ENCODE measurements around the gene BEAN1. TPM values are rescaled to one million over a fixed set of nuclear protein-coding genes. Genes with fewer than 3 reads are reported as not detected.

The BEAN1 gene
- total and polyA plus RNA-seq, 12 donors = 0.11 to 0.54 (median 0.18) TPM; not detected in 2

DNA sequence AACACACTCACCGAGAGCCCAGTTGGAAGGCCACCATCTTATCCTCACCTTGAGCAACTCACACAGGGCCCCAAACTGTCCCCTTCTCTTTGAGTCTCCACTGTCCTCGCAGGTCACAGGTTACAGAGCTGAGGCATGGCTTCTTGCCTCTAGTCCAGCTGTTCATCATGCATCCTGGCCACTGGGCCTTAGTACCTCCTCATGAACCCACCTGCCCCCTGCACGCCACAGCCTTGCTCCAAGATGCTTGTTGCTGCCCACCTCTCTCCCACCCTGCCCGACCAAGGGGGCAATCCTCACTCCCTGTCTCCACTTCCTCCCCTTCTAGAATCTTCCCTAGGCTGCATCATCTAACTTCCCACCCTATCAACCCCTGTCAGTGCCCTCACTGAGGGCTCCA, 43.5 kb upstream of the BEAN1 start:
- Histone ChIP-seq H3K27ac (peak overlapping the region in 1 of 5 donors; percentile 61), H3K4me1 (replicated peaks in 1 of 2) (peaks cover 9 to 10% of the 10 kb centered on the region in 2 donors), H3K36me3 (replicated peaks in 1 of 2) (no peaks in the 10 kb centered on the region), H3K27me3 (no peaks in the 10 kb centered on the region), H3K4me3 (no peak overlapping the region), H3K9me3 (replicated peaks in 1 of 3) (no peaks in the 10 kb centered on the region)
- no peak for DNase-seq
- TF ChIP-seq, protein P1, sequence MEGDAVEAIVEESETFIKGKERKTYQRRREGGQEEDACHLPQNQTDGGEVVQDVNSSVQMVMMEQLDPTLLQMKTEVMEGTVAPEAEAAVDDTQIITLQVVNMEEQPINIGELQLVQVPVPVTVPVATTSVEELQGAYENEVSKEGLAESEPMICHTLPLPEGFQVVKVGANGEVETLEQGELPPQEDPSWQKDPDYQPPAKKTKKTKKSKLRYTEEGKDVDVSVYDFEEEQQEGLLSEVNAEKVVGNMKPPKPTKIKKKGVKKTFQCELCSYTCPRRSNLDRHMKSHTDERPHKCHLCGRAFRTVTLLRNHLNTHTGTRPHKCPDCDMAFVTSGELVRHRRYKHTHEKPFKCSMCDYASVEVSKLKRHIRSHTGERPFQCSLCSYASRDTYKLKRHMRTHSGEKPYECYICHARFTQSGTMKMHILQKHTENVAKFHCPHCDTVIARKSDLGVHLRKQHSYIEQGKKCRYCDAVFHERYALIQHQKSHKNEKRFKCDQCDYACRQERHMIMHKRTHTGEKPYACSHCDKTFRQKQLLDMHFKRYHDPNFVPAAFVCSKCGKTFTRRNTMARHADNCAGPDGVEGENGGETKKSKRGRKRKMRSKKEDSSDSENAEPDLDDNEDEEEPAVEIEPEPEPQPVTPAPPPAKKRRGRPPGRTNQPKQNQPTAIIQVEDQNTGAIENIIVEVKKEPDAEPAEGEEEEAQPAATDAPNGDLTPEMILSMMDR (IDR thresholded peaks at IDR 0.05) = no peak
- no peak for TF ChIP-seq POLR2A (IDR thresholded peaks at IDR 0.05)
- intact Hi-C loops (cut with DNase I) = no loop called here
- 86 to 89% (median 86%) methylated on average over 4 of the region's 4 CpGs for WGBS, 4 donors

DNA sequence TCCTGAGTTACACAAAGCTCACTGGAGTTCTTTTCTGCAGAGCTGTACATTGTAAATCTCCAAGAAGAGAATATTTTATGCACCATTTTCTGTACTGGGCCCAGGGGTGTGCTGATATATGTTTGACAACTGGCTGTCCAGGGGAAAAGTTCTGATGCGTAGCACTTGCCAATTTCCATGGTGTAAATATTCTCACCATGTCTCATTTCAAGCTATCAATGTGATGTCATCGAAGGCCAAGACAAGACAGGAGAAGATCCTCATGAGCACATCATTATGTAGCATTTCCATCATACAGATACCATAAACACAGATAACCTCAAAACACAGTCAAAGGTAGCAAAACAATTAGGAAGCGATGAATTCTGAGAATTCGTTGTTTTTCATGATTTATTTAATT, 41.7 kb upstream of the BEAN1 start:
- Histone ChIP-seq H3K4me3 (no peak overlapping the region), H3K9me3 (replicated peaks in 1 of 3) (no peaks in the 10 kb centered on the region), H3K27ac (no peak overlapping the region), H3K4me1 (replicated peaks in 1 of 2) (peaks cover 9 to 10% of the 10 kb centered on the region in 2 donors), H3K36me3 (replicated peaks in 1 of 2) (no peaks in the 10 kb centered on the region), H3K27me3 (no peaks in the 10 kb centered on the region)
- no peak for TF ChIP-seq POLR2A (IDR thresholded peaks at IDR 0.05)
- TF ChIP-seq, protein P1 (IDR thresholded peaks at IDR 0.05) = no peak
- intact Hi-C loops (cut with DNase I) = no loop called here
- 92 to 96% (median 93%) methylated on average over 4 of the region's 4 CpGs for WGBS, 4 donors
- DNase-seq = no peak

DNA sequence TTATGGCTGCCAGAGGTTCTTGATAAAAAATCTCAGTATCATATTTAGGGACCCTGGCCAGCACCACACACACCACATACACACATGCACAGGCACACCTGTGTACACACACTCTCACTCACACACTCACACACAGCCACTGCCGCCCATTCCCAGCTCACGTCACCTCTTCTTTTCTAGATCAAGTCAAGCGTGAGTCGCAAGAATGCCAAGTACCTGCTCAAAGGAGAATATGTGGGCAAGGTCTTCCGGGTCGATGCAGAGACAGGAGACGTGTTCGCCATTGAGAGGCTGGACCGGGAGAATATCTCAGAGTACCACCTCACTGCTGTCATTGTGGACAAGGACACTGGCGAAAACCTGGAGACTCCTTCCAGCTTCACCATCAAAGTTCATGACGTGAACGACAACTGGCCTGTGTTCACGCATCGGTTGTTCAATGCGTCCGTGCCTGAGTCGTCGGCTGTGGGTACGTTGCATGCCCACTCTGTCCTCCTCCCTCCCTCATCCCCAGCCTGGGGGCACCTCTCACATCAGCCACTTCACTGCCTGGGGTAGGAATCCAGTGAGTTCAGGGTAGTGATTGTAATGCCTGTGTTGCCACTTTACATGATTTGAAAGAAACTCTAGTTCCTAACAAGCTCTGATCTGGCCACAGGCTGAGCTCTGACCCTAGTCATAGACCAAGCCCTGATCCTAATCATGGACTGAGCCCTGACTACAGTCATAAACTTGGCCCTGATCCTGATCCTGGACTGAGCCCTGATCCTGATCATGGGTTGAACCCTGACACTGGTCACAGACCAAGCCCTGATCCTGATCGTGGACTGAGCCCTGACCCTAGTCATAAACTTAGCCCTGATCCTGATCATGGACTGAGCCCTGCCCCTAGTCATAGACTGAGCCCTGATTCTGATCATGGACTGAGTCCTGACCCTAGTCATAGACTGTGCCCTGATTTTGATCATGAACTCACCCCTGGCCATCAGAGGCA, 40.2 kb upstream of the BEAN1 start:
- Histone ChIP-seq H3K27ac (no peak overlapping the region), H3K4me3 (no peak overlapping the region), H3K4me1 (replicated peaks in 1 of 2) (peaks cover 8 to 9% of the 10 kb centered on the region in 2 donors), H3K9me3 (replicated peaks in 1 of 3) (no peaks in the 10 kb centered on the region), H3K36me3 (replicated peaks in 1 of 2) (no peaks in the 10 kb centered on the region), H3K27me3 (no peaks in the 10 kb centered on the region)
- TF ChIP-seq, protein P1 (IDR thresholded peaks at IDR 0.05) = no peak
- no peak for TF ChIP-seq POLR2A (IDR thresholded peaks at IDR 0.05)
- 88 to 93% (median 89%) methylated on average over 19 to 20 of the region's 20 CpGs for WGBS, 4 donors
- peak in 1 of 7 donors; percentile 3 for DNase-seq
- intact Hi-C loops (cut with DNase I) = no loop called here

DNA sequence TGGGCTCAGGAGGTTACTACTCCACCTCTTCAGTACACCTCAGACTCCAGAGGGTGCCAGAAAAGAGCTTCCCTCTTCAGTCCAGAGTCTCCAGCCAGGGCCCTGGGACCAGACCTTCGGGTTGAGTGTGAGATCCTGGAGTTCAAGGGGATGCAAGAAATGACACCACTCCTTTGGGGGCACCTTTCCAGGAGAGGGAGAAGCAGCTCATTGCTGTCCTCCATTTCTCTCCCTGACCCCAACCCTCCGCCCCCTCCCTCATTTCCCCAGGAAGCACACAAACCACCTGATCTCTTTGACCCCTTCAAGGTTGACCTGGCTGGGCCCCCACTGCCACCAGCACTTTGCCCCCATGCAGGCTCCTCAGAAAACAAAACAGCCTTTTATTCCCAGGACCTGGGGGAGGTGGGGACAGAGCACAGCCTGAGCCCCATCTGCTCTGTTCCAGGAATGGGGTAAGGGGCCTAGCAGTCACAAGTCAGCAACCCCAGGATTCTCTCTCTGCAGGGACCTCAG, 39.2 kb upstream of the BEAN1 start:
- no peaks in the 10 kb centered on the region for H3K9me3 ChIP-seq (replicated peaks in 1 of 3)
- WGBS, 4 donors = 61 to 91% (median 77%) methylated on average over 2 of the region's 2 CpGs
- H3K27me3 ChIP-seq = no peaks in the 10 kb centered on the region
- TF ChIP-seq, protein P1 (IDR thresholded peaks at IDR 0.05) = no peak
- no peak for TF ChIP-seq POLR2A (IDR thresholded peaks at IDR 0.05)
- H3K4me3 ChIP-seq = no peak overlapping the region
- intact Hi-C loops (cut with DNase I) = no loop called here
- peak in 1 of 7 donors; percentile 6 for DNase-seq
- H3K27ac ChIP-seq = no peak overlapping the region
- no peaks in the 10 kb centered on the region for H3K4me1 ChIP-seq (replicated peaks in 1 of 2)
- H3K36me3 ChIP-seq (replicated peaks in 1 of 2) = no peaks in the 10 kb centered on the region

Measured in adrenal gland (tissue), 12 donors.